ENCODE measurements around the gene TMEM33. TPM values are rescaled to one million over a fixed set of nuclear protein-coding genes. Genes with fewer than 3 reads are reported as not detected.
"Not testable (repeated sequence)": the region's sequence is repeated elsewhere in the genome, so short reads cannot be mapped to it uniquely, and the experiment has no call there.

Gene TMEM33
- total RNA-seq, 1 experiment from 2014 or later, result 81.4 TPM

DNA sequence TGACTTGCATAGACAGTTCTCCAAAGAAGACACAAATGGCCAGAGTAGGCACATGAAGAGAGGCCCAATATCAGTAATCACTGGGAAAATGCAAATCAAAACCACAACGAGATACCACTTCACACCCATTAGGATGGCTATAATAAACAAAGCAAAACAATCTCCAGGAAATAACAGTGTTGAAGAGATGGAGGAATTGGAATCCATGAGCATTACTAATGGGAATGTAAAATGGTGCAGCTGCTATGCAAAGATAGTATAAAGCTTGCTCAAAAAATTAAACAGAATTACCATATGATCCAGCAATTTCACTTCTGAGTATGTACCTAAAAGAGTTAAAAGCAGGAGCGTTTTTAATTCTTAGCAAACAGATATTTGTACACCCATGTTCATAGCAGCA is 17.0 kb upstream of the TMEM33 start (continued):
- TF ChIP-seq RORB (CRISPR knock-in tag; IDR thresholded peaks at IDR 0.05), result no peak
- TF ChIP-seq, protein P1, sequence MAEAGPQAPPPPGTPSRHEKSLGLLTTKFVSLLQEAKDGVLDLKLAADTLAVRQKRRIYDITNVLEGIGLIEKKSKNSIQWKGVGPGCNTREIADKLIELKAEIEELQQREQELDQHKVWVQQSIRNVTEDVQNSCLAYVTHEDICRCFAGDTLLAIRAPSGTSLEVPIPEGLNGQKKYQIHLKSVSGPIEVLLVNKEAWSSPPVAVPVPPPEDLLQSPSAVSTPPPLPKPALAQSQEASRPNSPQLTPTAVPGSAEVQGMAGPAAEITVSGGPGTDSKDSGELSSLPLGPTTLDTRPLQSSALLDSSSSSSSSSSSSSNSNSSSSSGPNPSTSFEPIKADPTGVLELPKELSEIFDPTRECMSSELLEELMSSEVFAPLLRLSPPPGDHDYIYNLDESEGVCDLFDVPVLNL (CRISPR knock-in tag; IDR thresholded peaks at IDR 0.05; ENCODE audit: borderline replicate concordance, low read depth), result no peak

DNA sequence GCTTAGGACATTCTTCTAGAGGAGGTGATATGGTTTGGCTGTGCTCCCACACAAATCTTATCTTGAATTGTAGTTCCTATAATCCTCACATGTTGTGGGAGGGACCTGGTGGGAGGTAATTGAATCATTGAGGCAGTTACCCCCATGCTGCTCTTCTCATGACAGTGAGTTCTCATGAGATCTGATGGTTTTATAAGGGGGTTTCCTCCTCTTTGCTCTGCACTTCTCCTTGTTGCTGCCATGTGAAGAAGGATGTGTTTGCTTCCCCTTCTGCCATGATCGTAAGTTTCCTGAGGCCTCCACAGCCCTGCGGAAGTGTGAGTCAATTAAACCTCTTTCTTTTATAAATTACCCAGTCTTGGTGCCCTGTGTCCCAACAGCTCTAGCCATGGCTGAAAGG is 14.8 kb upstream of the TMEM33 start:
- CTCF ChIA-PET; H3K4me3 Mint-ChIP-seq; ATAC-seq; POLR2A ChIA-PET; H3K4me1 Mint-ChIP-seq; H3K27ac Mint-ChIP-seq; DNase-seq (ENCODE audit: low spot score): not testable (repeated sequence)
- Mint-ChIP-seq H3K27me3 (ENCODE audit: low read depth) (peaks cover 86% of the 10 kb centered on the region), H3K9me3 (peaks cover 42% of the 10 kb centered on the region), H3K36me3 (peaks cover 33% of the 10 kb centered on the region)

DNA sequence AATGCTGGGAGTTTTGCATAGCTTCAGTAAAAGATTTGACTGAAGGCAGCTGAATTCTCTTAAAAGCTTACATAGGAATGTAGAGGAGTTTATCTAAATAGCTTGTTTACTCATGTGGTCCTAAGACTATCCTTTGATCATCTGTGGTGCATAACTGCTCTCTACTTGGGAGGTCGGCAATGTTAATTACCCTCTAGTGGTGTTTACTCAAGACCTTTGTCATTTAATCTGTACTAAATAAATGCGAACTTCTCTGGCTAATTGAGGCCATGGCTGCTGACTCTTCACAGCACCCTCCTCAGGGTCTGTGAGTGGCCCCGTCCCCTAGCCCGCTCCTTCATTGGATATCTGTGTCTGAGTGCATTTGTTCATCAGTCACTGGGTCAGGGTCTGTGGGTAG is 13.8 kb upstream of the TMEM33 start:
- Mint-ChIP-seq H3K27ac (no peak overlapping the region), H3K4me1 (no peaks in the 10 kb centered on the region), H3K9me3 (peaks cover 42% of the 10 kb centered on the region), H3K4me3 (no peak overlapping the region), H3K27me3 (ENCODE audit: low read depth) (peaks cover 86% of the 10 kb centered on the region), H3K36me3 (peaks cover 33% of the 10 kb centered on the region)
- ATAC-seq (peak; percentile 71), DNase-seq (ENCODE audit: low spot score) (no peak)
- ChIA-PET POLR2A (no interaction called here), CTCF (no interaction called here)
- TF ChIP-seq, protein P2, sequence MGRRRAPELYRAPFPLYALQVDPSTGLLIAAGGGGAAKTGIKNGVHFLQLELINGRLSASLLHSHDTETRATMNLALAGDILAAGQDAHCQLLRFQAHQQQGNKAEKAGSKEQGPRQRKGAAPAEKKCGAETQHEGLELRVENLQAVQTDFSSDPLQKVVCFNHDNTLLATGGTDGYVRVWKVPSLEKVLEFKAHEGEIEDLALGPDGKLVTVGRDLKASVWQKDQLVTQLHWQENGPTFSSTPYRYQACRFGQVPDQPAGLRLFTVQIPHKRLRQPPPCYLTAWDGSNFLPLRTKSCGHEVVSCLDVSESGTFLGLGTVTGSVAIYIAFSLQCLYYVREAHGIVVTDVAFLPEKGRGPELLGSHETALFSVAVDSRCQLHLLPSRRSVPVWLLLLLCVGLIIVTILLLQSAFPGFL (CRISPR knock-in tag; IDR thresholded peaks at IDR 0.05; ENCODE audit: borderline replicate concordance), result no peak
- TF ChIP-seq, protein P3, sequence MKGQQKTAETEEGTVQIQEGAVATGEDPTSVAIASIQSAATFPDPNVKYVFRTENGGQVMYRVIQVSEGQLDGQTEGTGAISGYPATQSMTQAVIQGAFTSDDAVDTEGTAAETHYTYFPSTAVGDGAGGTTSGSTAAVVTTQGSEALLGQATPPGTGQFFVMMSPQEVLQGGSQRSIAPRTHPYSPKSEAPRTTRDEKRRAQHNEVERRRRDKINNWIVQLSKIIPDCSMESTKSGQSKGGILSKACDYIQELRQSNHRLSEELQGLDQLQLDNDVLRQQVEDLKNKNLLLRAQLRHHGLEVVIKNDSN (CRISPR knock-in tag; IDR thresholded peaks at IDR 0.05), result no peak
- TF ChIP-seq NFYB (CRISPR knock-in tag; conservative IDR thresholded peaks at IDR 0.05; ENCODE audit: low read depth), result no peak
- TF ChIP-seq, protein P4, sequence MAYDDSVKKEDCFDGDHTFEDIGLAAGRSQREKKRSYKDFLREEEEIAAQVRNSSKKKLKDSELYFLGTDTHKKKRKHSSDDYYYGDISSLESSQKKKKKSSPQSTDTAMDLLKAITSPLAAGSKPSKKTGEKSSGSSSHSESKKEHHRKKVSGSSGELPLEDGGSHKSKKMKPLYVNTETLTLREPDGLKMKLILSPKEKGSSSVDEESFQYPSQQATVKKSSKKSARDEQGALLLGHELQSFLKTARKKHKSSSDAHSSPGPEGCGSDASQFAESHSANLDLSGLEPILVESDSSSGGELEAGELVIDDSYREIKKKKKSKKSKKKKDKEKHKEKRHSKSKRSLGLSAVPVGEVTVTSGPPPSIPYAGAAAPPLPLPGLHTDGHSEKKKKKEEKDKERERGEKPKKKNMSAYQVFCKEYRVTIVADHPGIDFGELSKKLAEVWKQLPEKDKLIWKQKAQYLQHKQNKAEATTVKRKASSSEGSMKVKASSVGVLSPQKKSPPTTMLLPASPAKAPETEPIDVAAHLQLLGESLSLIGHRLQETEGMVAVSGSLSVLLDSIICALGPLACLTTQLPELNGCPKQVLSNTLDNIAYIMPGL (CRISPR knock-in tag; IDR thresholded peaks at IDR 0.05), result no peak
- TF ChIP-seq, protein P5, sequence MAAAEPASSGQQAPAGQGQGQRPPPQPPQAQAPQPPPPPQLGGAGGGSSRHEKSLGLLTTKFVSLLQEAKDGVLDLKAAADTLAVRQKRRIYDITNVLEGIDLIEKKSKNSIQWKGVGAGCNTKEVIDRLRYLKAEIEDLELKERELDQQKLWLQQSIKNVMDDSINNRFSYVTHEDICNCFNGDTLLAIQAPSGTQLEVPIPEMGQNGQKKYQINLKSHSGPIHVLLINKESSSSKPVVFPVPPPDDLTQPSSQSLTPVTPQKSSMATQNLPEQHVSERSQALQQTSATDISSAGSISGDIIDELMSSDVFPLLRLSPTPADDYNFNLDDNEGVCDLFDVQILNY (CRISPR knock-in tag; IDR thresholded peaks at IDR 0.05), result no peak
- no peak for TF ChIP-seq MXD4 (CRISPR knock-in tag; IDR thresholded peaks at IDR 0.05; ENCODE audit: borderline replicate concordance)
- TF ChIP-seq, protein P6, sequence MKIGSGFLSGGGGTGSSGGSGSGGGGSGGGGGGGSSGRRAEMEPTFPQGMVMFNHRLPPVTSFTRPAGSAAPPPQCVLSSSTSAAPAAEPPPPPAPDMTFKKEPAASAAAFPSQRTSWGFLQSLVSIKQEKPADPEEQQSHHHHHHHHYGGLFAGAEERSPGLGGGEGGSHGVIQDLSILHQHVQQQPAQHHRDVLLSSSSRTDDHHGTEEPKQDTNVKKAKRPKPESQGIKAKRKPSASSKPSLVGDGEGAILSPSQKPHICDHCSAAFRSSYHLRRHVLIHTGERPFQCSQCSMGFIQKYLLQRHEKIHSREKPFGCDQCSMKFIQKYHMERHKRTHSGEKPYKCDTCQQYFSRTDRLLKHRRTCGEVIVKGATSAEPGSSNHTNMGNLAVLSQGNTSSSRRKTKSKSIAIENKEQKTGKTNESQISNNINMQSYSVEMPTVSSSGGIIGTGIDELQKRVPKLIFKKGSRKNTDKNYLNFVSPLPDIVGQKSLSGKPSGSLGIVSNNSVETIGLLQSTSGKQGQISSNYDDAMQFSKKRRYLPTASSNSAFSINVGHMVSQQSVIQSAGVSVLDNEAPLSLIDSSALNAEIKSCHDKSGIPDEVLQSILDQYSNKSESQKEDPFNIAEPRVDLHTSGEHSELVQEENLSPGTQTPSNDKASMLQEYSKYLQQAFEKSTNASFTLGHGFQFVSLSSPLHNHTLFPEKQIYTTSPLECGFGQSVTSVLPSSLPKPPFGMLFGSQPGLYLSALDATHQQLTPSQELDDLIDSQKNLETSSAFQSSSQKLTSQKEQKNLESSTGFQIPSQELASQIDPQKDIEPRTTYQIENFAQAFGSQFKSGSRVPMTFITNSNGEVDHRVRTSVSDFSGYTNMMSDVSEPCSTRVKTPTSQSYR (CRISPR knock-in tag; IDR thresholded peaks at IDR 0.05), result no peak

DNA sequence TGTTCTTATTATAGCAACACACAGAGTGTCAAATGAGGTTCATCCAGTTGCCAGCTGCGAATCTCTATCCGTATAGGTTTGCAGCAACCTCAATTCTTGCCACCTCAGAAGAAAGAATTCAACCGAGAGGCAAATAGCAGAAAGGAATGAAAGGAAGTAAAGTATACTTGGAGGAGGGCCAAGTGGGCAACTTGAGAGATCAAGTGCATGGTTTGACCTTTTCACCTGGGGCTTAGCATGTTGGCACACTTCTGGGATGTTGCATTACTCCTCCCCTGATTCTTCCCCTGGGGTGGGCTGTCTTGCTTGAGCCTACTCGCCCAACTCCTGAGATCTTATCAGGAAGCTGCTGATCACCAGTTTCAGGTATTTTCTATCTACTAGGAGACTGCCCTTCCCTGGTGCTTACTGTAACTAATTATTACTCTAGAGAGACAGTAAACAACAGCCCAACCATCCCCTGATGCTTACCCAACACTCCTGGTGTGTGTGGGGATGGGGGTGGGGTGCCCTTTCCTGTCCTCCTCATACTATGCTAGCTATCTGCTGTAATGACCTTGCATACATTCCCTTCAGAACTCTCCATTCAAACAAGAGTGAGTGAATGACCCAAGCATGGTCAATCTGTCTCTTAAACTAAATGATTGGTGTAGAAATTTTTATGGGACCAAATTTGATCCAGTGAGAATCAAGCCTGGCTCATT is 7.3 kb upstream of the TMEM33 start:
- ATAC-seq (no peak), DNase-seq (ENCODE audit: low spot score) (no peak)
- POLR2A ChIA-PET, result no interaction called here
- H3K4me3 Mint-ChIP-seq, result no peak overlapping the region
- peaks cover 6% of the 10 kb centered on the region for H3K9me3 Mint-ChIP-seq
- peaks cover 8% of the 10 kb centered on the region for H3K36me3 Mint-ChIP-seq
- CTCF ChIA-PET, result interaction anchor here (0.7 kb wide), 1 partner anchor 253 kb away, joined by 3 read pairs; no protein-coding TSS in a partner anchor
- H3K27me3 Mint-ChIP-seq (ENCODE audit: low read depth), result peaks cover 63% of the 10 kb centered on the region
- 0 out of 2 replicates have a peak, but pooled peaks cover 5% of the 10 kb centered on the region for H3K4me1 Mint-ChIP-seq
- H3K27ac Mint-ChIP-seq, result no peak overlapping the region
- no peak for TF ChIP-seq ETV6 (CRISPR knock-in tag; IDR thresholded peaks at IDR 0.05)
- TF ChIP-seq, protein P4 (CRISPR knock-in tag; IDR thresholded peaks at IDR 0.05), result no peak
- TF ChIP-seq ZNF263 (CRISPR knock-in tag; IDR thresholded peaks at IDR 0.05; ENCODE audit: low read depth), result no peak
- TF ChIP-seq, protein P7, sequence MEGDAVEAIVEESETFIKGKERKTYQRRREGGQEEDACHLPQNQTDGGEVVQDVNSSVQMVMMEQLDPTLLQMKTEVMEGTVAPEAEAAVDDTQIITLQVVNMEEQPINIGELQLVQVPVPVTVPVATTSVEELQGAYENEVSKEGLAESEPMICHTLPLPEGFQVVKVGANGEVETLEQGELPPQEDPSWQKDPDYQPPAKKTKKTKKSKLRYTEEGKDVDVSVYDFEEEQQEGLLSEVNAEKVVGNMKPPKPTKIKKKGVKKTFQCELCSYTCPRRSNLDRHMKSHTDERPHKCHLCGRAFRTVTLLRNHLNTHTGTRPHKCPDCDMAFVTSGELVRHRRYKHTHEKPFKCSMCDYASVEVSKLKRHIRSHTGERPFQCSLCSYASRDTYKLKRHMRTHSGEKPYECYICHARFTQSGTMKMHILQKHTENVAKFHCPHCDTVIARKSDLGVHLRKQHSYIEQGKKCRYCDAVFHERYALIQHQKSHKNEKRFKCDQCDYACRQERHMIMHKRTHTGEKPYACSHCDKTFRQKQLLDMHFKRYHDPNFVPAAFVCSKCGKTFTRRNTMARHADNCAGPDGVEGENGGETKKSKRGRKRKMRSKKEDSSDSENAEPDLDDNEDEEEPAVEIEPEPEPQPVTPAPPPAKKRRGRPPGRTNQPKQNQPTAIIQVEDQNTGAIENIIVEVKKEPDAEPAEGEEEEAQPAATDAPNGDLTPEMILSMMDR (IDR thresholded peaks at IDR 0.05), result no peak
- no peak for TF ChIP-seq GRHL2 (CRISPR knock-in tag; IDR thresholded peaks at IDR 0.05; ENCODE audit: insufficient replicate concordance, severe bottlenecking)
- no peak for TF ChIP-seq SMAD4 (CRISPR knock-in tag; IDR thresholded peaks at IDR 0.05)
- no peak for TF ChIP-seq OVOL2 (CRISPR knock-in tag; IDR thresholded peaks at IDR 0.05; ENCODE audit: borderline replicate concordance)
- no peak for TF ChIP-seq CREM (CRISPR knock-in tag; IDR thresholded peaks at IDR 0.05)

All from WTC11 (cell line).